ENCODE measurements around the gene STK11IP. TPM values are rescaled to one million over a fixed set of nuclear protein-coding genes. Genes with fewer than 3 reads are reported as not detected.

The STK11IP gene
- total and polyA plus RNA-seq, 2 donors (not counting 1 experiment from before 2014, with no cell fraction given) = 46.8 to 55.6 TPM

- intact Hi-C loops (cut with micrococcal nuclease) = no loop called here
- Histone ChIP-seq H3K4me1 (ENCODE audit: control insufficient read depth in 2 of 2, insufficient read depth in 2 of 2, low read length in 2 of 2) (peaks cover 4 to 12% of the 10 kb centered on the region in 2 donors), H3K27ac (ENCODE audit: low read length in 2 of 2) (no peak overlapping the region), H4K20me1 (ENCODE audit: control insufficient read depth, insufficient read depth, low read length, poor library complexity, severe bottlenecking) (no peaks in the 10 kb centered on the region), H2AFZ (ENCODE audit: insufficient read depth, low read depth, low read length, poor library complexity, severe bottlenecking) (no peak overlapping the region), H3K27me3 (replicated peaks in 1 of 4; ENCODE audit: control extremely low read depth in 1 of 4, control insufficient read depth in 3 of 4, insufficient read depth in 4 of 4, low read length in 3 of 4) (peaks cover 0 to 42% (median 16%) of the 10 kb centered on the region in 4 experiments), H3K4me3 (ENCODE audit: control extremely low read depth in 1 of 5, extremely low read depth in 1 of 5, insufficient read depth in 1 of 5, low read depth in 2 of 5, low read length in 4 of 5) (no peak overlapping the region), H3K4me2 (replicated peaks; ENCODE audit: low read depth, low read length, poor library complexity, severe bottlenecking) (no peak overlapping the region), H3K9me3 (ENCODE audit: control extremely low read depth in 1 of 3, control insufficient read depth in 2 of 3, insufficient read depth in 1 of 3, low read length in 2 of 3) (peaks cover 0 to 4% (median 0%) of the 10 kb centered on the region in 3 donors), H3K79me2 (ENCODE audit: control insufficient read depth, insufficient read depth, low read length) (no peaks in the 10 kb centered on the region), H3K9ac (ENCODE audit: low read length) (no peak overlapping the region), H3K36me3 (replicated peaks in 1 of 2; ENCODE audit: control extremely low read depth in 1 of 2, control insufficient read depth in 1 of 2, extremely low read depth in 1 of 2, insufficient read depth in 2 of 2, low read length in 1 of 2) (no peaks in the 10 kb centered on the region)
- Mint-ChIP-seq H3K9me3 (ENCODE audit: insufficient read depth) (no peaks in the 10 kb centered on the region), H3K27me3 (peaks cover 53% of the 10 kb centered on the region), H3K4me1 (peaks cover 6% of the 10 kb centered on the region), H3K27ac (no peak overlapping the region), H3K4me3 (no peak overlapping the region)
- TF ChIP-seq CTCF (IDR thresholded peaks at IDR 0.05) (no peak), EZH2 (IDR thresholded peaks at IDR 0.05; ENCODE audit: borderline replicate concordance, insufficient read depth, low read depth, low read length, poor library complexity, severe bottlenecking) (no peak)
- WGBS (ENCODE audit: insufficient coverage) = 89% methylated on average over 22 of the region's 22 CpGs
- CTCF ChIA-PET = no interaction called here
- no peak for DNase-seq
- POLR2A ChIA-PET = no interaction called here
- ATAC-seq (ENCODE audit: low read depth) = no peak
These were observed 23.0 kb upstream of the STK11IP start for GRCh38 chr2:219574484-219575311.
